Thyroid gland (tissue), 4 donors: ENCODE results near the gene APEX1.

Experiments used
- CTCF ChIP-seq, 6 experiments: fragments of 200-600 bp in 3 of 6; fragments of 450-650 bp in 3 of 6; sonication (generic) in 3 of 6; IDR thresholded peaks; one replicate each; pipeline ENCODE4 v1.5.1; 2016 to 2019; ENCODE audit warnings: antibody characterized with exemption in 6 of 6, mild to moderate bottlenecking in 2 of 6, inconsistent platforms in 1 of 6, moderate library complexity in 1 of 6
- POLR2A ChIP-seq, 2 donors: fragments of 450-650 bp; IDR thresholded peaks; one replicate each; pipeline ENCODE4 v1.6.1; 2017; ENCODE audit warnings: antibody characterized with exemption in 2 of 2, mild to moderate bottlenecking in 2 of 2, moderate library complexity in 1 of 2

GRCh38 chr14:20434701-20435581 is 20.1 kb upstream of the APEX1 start:
- no peak for TF ChIP-seq CTCF (IDR thresholded peaks at IDR 0.05)
- no peak for TF ChIP-seq POLR2A (IDR thresholded peaks at IDR 0.05)
